ENCODE results near the gene CDH4. TPM values are rescaled to one million over a fixed set of nuclear protein-coding genes. Genes with fewer than 3 reads are reported as not detected.

CDH4 gene
- total RNA-seq, 2 donors from 2014 or later, result 0.05 to 2.2 TPM

- Histone ChIP-seq H3K27me3 (replicated peaks; ENCODE audit: insufficient read depth) (no peaks in the 10 kb centered on the region), H3K4me3 (no peak overlapping the region), H3K27ac (no peak overlapping the region), H3K9me3 (no peaks in the 10 kb centered on the region), H3K36me3 (no peaks in the 10 kb centered on the region), H3K4me1 (replicated peaks) (no peaks in the 10 kb centered on the region)
- DNase-seq (ENCODE audit: low spot score), result no peak
- WGBS, result 92% methylated on average over 9 of the region's 9 CpGs
- intact Hi-C loops (cut with DNase I), result no loop called here
- TF ChIP-seq, protein P1, sequence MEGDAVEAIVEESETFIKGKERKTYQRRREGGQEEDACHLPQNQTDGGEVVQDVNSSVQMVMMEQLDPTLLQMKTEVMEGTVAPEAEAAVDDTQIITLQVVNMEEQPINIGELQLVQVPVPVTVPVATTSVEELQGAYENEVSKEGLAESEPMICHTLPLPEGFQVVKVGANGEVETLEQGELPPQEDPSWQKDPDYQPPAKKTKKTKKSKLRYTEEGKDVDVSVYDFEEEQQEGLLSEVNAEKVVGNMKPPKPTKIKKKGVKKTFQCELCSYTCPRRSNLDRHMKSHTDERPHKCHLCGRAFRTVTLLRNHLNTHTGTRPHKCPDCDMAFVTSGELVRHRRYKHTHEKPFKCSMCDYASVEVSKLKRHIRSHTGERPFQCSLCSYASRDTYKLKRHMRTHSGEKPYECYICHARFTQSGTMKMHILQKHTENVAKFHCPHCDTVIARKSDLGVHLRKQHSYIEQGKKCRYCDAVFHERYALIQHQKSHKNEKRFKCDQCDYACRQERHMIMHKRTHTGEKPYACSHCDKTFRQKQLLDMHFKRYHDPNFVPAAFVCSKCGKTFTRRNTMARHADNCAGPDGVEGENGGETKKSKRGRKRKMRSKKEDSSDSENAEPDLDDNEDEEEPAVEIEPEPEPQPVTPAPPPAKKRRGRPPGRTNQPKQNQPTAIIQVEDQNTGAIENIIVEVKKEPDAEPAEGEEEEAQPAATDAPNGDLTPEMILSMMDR (IDR thresholded peaks at IDR 0.05), result no peak
- no peak for TF ChIP-seq POLR2A (IDR thresholded peaks at IDR 0.05)
- TF ChIP-seq POLR2AphosphoS5 (IDR thresholded peaks at IDR 0.05), result no peak
These were observed 4.3 kb downstream of the CDH4 start for GRCh38 chr20:61256365-61256764.

GRCh38 chr20:61256824-61257223 lies 4.8 kb downstream of the CDH4 start:
- no peak overlapping the region for H3K4me3 ChIP-seq
- no peak for DNase-seq (ENCODE audit: low spot score)
- H3K36me3 ChIP-seq, result no peaks in the 10 kb centered on the region
- no peak overlapping the region for H3K27ac ChIP-seq
- TF ChIP-seq, protein P1 (IDR thresholded peaks at IDR 0.05), result no peak
- TF ChIP-seq POLR2AphosphoS5 (IDR thresholded peaks at IDR 0.05) (no peak), POLR2A (IDR thresholded peaks at IDR 0.05) (no peak)
- no peaks in the 10 kb centered on the region for H3K27me3 ChIP-seq (replicated peaks; ENCODE audit: insufficient read depth)
- intact Hi-C loops (cut with DNase I), result no loop called here
- H3K9me3 ChIP-seq, result no peaks in the 10 kb centered on the region
- H3K4me1 ChIP-seq (replicated peaks), result no peaks in the 10 kb centered on the region
- WGBS, result 77% methylated on average over 7 of the region's 7 CpGs

DNA sequence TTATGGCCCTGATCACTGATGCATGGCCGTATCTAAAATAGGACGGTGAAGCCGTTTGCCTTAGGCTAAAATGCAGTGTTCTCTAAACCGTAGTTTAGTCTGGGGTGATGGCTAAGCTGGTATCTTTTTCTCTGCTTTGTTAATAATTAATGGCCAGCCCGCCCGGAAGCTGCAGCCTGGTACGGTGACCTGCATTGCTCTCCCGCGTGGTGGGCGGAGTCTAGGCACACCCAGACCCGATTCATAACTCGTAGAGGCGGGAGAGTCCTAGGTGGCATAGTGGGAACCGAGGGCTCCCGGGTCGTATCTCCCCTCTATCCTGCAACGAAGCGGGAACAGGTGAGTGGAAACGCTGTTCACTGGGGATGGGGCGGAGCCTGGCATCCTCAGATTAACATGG lies 5.5 kb downstream of the CDH4 start:
- Histone ChIP-seq H3K9me3 (no peaks in the 10 kb centered on the region), H3K36me3 (no peaks in the 10 kb centered on the region), H3K4me3 (no peak overlapping the region), H3K27ac (no peak overlapping the region), H3K4me1 (replicated peaks) (no peaks in the 10 kb centered on the region), H3K27me3 (replicated peaks; ENCODE audit: insufficient read depth) (no peaks in the 10 kb centered on the region)
- TF ChIP-seq, protein P1 (IDR thresholded peaks at IDR 0.05), result no peak
- DNase-seq (ENCODE audit: low spot score), result no peak
- WGBS, result 80% methylated on average over 20 of the region's 20 CpGs
- intact Hi-C loops (cut with DNase I), result no loop called here

- TF ChIP-seq, protein P1 (IDR thresholded peaks at IDR 0.05), result no peak
- TF ChIP-seq POLR2A (IDR thresholded peaks at IDR 0.05), result no peak
- Histone ChIP-seq H3K4me1 (replicated peaks) (no peaks in the 10 kb centered on the region), H3K27me3 (replicated peaks; ENCODE audit: insufficient read depth) (no peaks in the 10 kb centered on the region), H3K9me3 (no peaks in the 10 kb centered on the region), H3K27ac (no peak overlapping the region), H3K36me3 (no peaks in the 10 kb centered on the region), H3K4me3 (no peak overlapping the region)
- intact Hi-C loops (cut with DNase I), result no loop called here
- no peak for DNase-seq (ENCODE audit: low spot score)
- 88% methylated on average over 3 of the region's 3 CpGs for WGBS
These were observed 7.7 kb downstream of the CDH4 start for GRCh38 chr20:61259741-61260140.

- Histone ChIP-seq H3K4me1 (replicated peaks) (no peaks in the 10 kb centered on the region), H3K27ac (no peak overlapping the region), H3K4me3 (no peak overlapping the region), H3K36me3 (no peaks in the 10 kb centered on the region), H3K9me3 (no peaks in the 10 kb centered on the region), H3K27me3 (replicated peaks; ENCODE audit: insufficient read depth) (no peaks in the 10 kb centered on the region)
- TF ChIP-seq POLR2AphosphoS5 (IDR thresholded peaks at IDR 0.05) (no peak), POLR2A (IDR thresholded peaks at IDR 0.05) (no peak)
- TF ChIP-seq, protein P1 (IDR thresholded peaks at IDR 0.05), result no peak
- no peak for DNase-seq (ENCODE audit: low spot score)
- intact Hi-C loops (cut with DNase I), result no loop called here
- WGBS, result 68% methylated on average over 7 of the region's 7 CpGs
These were observed 8.8 kb downstream of the CDH4 start for GRCh38 chr20:61260905-61261304.

Data from prostate gland (tissue), 2 donors.